GM12864 (cell line): Measurements from ENCODE around the gene CCNDBP1.
"Not testable (repeated sequence)": the region's sequence is repeated elsewhere in the genome, so short reads cannot be mapped to it uniquely, and the experiment has no call there.

ENCODE experiments used
- DNase-seq: peaks from one replicate; pipeline ENCODE4 v3.0.0-alpha.2; 2011; ENCODE audit warnings: low read depth
- H3K4me3 ChIP-seq: 2 replicates; pipeline ENCODE4 v1.5.1; 2011; ENCODE audit warnings: mild to moderate bottlenecking, low read depth, low read length, control low read depth
- TF ChIP-seq, protein P1 (sequence below): IDR thresholded peaks from 2 replicates; pipeline ENCODE4 v1.5.1; 2011; ENCODE audit warnings: low read depth, mild to moderate bottlenecking, moderate library complexity, low read length, control low read depth, inconsistent platforms; ENCODE audit errors: missing control alignments

CCNDBP1 gene

GRCh38 chr15:43153269-43153668, 31.9 kb upstream of the CCNDBP1 start:
- TF ChIP-seq, protein P1, sequence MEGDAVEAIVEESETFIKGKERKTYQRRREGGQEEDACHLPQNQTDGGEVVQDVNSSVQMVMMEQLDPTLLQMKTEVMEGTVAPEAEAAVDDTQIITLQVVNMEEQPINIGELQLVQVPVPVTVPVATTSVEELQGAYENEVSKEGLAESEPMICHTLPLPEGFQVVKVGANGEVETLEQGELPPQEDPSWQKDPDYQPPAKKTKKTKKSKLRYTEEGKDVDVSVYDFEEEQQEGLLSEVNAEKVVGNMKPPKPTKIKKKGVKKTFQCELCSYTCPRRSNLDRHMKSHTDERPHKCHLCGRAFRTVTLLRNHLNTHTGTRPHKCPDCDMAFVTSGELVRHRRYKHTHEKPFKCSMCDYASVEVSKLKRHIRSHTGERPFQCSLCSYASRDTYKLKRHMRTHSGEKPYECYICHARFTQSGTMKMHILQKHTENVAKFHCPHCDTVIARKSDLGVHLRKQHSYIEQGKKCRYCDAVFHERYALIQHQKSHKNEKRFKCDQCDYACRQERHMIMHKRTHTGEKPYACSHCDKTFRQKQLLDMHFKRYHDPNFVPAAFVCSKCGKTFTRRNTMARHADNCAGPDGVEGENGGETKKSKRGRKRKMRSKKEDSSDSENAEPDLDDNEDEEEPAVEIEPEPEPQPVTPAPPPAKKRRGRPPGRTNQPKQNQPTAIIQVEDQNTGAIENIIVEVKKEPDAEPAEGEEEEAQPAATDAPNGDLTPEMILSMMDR, result no peak
- H3K4me3 ChIP-seq, result no peak overlapping the region
- no peak for DNase-seq

GRCh38 chr15:43165801-43166325, 19.3 kb upstream of the CCNDBP1 start:
- H3K4me3 ChIP-seq, result no peak overlapping the region
- TF ChIP-seq, protein P1, result no peak
- DNase-seq, result no peak

- H3K4me3 ChIP-seq, DNase-seq: not testable (repeated sequence)
These were observed 17.9 kb upstream of the CCNDBP1 start for GRCh38 chr15:43167261-43167660.

GRCh38 chr15:43168192-43169107, 16.8 kb upstream of the CCNDBP1 start:
- TF ChIP-seq, protein P1, result no peak
- H3K4me3 ChIP-seq, result no peak overlapping the region
- DNase-seq, result no peak

- no peak overlapping the region for H3K4me3 ChIP-seq
- TF ChIP-seq, protein P1, result no peak
- DNase-seq, result no peak
These were observed 15.3 kb upstream of the CCNDBP1 start for GRCh38 chr15:43169888-43170287.

- H3K4me3 ChIP-seq, DNase-seq: not testable (repeated sequence)
These were observed 9.4 kb upstream of the CCNDBP1 start for GRCh38 chr15:43175656-43176309.

DNA sequence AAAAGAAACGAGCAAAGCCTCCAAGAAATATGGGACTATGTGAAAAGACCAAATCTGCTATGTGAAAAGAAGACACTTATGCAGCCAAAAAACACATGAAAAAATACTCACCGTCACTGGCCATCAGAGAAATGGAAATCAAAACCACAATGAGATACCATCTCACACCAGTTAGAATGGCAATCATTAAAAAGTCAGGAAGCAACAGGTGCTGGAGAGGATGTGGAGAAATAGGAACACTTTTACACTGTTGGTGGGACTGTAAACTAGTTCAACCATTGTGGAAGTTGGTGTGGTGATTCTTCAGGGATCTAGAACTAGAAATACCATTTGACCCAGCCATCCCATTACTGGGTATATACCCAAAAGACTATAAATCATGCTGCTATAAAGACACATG, 8.1 kb upstream of the CCNDBP1 start:
- DNase-seq, H3K4me3 ChIP-seq: not testable (repeated sequence)

DNA sequence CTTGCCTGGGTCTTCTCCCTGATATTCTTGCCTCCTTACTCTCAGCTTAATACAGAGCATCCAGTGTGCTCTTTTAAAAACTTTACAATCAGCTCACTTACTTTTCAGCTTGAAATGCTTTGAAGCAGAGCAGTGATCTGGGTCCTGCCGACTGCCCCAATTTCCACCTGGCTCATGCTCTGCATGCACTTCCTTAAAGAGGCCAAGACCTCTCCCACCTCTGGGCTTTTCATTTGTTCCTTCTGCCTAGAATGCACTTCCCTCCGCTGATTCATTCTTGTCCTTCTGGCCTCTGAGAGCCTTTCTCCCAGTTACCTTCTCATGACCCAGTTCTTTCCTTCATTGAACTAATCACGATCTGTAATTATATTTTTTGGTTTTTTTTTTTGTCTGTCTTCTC, 1.9 kb upstream of the CCNDBP1 start:
- TF ChIP-seq, protein P1, result no peak
- H3K4me3 ChIP-seq, result no peak overlapping the region
- DNase-seq, result no peak
